ENCODE measurements around the gene FAM131B. TPM values are rescaled to one million over a fixed set of nuclear protein-coding genes. Genes with fewer than 3 reads are reported as not detected.

The FAM131B gene
- total and polyA plus RNA-seq, 2 of the 13 experiments (the other 11 are each of a cell fraction or from before 2014, with no cell fraction given): 0.07 TPM; not detected in 1

DNA sequence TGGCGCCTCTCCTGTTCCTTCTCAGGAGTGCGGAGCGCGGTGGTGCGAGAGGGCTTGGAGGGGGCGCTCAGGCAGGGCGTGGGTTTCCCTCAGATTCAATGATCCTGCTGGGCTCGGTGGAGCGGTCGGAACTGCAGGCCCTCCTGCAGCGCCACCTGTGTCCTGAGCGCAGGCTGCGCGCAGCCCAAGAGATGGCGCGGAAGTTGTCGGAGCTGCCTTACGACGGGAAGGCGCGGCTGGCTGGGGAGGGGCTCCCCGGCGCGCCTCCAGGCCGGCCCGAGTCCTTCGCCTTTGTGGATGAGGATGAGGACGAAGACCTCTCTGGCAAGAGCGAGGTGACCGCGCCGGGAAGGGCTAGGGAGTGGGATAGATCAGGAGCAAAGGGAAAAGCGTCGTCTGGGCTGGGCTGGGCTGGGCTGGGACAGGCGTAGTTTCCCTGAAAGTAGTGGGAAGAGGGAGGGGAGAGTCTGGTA, 17.0 kb downstream of the FAM131B start (continued):
- TF ChIP-seq, protein P1, sequence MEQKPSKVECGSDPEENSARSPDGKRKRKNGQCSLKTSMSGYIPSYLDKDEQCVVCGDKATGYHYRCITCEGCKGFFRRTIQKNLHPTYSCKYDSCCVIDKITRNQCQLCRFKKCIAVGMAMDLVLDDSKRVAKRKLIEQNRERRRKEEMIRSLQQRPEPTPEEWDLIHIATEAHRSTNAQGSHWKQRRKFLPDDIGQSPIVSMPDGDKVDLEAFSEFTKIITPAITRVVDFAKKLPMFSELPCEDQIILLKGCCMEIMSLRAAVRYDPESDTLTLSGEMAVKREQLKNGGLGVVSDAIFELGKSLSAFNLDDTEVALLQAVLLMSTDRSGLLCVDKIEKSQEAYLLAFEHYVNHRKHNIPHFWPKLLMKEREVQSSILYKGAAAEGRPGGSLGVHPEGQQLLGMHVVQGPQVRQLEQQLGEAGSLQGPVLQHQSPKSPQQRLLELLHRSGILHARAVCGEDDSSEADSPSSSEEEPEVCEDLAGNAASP (CRISPR knock-in tag; IDR thresholded peaks at IDR 0.05; ENCODE audit: borderline replicate concordance): no peak
- TF ChIP-seq ZNF558 (CRISPR knock-in tag; IDR thresholded peaks at IDR 0.05; ENCODE audit: borderline replicate concordance) (no peak), ARID2 (CRISPR knock-in tag; IDR thresholded peaks at IDR 0.05; ENCODE audit: borderline replicate concordance) (no peak), SMARCE1 (IDR thresholded peaks at IDR 0.05; ENCODE audit: borderline replicate concordance) (no peak), MBD4 (IDR thresholded peaks at IDR 0.05; ENCODE audit: borderline replicate concordance, low read length) (no peak), SSRP1 (CRISPR knock-in tag; IDR thresholded peaks at IDR 0.05) (no peak), TRAFD1 (CRISPR knock-in tag; IDR thresholded peaks at IDR 0.05; ENCODE audit: borderline replicate concordance) (no peak), ATF7 (IDR thresholded peaks at IDR 0.05) (no peak), ATF7 (CRISPR knock-in tag; IDR thresholded peaks at IDR 0.05) (no peak), ZNF598 (CRISPR knock-in tag; IDR thresholded peaks at IDR 0.05; ENCODE audit: borderline replicate concordance) (no peak), KDM5A (IDR thresholded peaks at IDR 0.05; ENCODE audit: borderline replicate concordance, low read length) (no peak)
- TF ChIP-seq, protein P2, sequence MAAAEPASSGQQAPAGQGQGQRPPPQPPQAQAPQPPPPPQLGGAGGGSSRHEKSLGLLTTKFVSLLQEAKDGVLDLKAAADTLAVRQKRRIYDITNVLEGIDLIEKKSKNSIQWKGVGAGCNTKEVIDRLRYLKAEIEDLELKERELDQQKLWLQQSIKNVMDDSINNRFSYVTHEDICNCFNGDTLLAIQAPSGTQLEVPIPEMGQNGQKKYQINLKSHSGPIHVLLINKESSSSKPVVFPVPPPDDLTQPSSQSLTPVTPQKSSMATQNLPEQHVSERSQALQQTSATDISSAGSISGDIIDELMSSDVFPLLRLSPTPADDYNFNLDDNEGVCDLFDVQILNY (CRISPR knock-in tag; conservative IDR thresholded peaks at IDR 0.05): no peak
- TF ChIP-seq, protein P3, sequence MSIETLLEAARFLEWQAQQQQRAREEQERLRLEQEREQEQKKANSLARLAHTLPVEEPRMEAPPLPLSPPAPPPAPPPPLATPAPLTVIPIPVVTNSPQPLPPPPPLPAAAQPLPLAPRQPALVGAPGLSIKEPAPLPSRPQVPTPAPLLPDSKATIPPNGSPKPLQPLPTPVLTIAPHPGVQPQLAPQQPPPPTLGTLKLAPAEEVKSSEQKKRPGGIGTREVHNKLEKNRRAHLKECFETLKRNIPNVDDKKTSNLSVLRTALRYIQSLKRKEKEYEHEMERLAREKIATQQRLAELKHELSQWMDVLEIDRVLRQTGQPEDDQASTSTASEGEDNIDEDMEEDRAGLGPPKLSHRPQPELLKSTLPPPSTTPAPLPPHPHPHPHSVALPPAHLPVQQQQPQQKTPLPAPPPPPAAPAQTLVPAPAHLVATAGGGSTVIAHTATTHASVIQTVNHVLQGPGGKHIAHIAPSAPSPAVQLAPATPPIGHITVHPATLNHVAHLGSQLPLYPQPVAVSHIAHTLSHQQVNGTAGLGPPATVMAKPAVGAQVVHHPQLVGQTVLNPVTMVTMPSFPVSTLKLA (IDR thresholded peaks at IDR 0.05): no peak
- TF ChIP-seq, protein P4, sequence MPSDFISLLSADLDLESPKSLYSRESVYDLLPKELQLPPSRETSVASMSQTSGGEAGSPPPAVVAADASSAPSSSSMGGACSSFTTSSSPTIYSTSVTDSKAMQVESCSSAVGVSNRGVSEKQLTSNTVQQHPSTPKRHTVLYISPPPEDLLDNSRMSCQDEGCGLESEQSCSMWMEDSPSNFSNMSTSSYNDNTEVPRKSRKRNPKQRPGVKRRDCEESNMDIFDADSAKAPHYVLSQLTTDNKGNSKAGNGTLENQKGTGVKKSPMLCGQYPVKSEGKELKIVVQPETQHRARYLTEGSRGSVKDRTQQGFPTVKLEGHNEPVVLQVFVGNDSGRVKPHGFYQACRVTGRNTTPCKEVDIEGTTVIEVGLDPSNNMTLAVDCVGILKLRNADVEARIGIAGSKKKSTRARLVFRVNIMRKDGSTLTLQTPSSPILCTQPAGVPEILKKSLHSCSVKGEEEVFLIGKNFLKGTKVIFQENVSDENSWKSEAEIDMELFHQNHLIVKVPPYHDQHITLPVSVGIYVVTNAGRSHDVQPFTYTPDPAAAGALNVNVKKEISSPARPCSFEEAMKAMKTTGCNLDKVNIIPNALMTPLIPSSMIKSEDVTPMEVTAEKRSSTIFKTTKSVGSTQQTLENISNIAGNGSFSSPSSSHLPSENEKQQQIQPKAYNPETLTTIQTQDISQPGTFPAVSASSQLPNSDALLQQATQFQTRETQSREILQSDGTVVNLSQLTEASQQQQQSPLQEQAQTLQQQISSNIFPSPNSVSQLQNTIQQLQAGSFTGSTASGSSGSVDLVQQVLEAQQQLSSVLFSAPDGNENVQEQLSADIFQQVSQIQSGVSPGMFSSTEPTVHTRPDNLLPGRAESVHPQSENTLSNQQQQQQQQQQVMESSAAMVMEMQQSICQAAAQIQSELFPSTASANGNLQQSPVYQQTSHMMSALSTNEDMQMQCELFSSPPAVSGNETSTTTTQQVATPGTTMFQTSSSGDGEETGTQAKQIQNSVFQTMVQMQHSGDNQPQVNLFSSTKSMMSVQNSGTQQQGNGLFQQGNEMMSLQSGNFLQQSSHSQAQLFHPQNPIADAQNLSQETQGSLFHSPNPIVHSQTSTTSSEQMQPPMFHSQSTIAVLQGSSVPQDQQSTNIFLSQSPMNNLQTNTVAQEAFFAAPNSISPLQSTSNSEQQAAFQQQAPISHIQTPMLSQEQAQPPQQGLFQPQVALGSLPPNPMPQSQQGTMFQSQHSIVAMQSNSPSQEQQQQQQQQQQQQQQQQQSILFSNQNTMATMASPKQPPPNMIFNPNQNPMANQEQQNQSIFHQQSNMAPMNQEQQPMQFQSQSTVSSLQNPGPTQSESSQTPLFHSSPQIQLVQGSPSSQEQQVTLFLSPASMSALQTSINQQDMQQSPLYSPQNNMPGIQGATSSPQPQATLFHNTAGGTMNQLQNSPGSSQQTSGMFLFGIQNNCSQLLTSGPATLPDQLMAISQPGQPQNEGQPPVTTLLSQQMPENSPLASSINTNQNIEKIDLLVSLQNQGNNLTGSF (CRISPR knock-in tag; IDR thresholded peaks at IDR 0.05): no peak
- TF ChIP-seq, protein P5, sequence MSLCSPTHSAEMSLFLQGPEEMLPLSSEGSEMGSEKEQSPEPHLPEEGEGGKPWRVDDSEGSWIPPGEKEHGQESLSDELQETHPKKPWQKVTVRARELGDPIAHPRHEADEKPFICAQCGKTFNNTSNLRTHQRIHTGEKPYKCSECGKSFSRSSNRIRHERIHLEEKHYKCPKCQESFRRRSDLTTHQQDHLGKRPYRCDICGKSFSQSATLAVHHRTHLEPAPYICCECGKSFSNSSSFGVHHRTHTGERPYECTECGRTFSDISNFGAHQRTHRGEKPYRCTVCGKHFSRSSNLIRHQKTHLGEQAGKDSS (CRISPR knock-in tag; IDR thresholded peaks at IDR 0.05; ENCODE audit: borderline replicate concordance, low read depth): no peak

Measured in HepG2 (cell line).